ENCODE results near the gene RHOJ. TPM values are rescaled to one million over a fixed set of nuclear protein-coding genes. Genes with fewer than 3 reads are reported as not detected.

Gene RHOJ
- total and polyA plus RNA-seq, 10 of the 15 experiments (the other 5 are each of a cell fraction or from before 2014, with no cell fraction given): not detected

DNA sequence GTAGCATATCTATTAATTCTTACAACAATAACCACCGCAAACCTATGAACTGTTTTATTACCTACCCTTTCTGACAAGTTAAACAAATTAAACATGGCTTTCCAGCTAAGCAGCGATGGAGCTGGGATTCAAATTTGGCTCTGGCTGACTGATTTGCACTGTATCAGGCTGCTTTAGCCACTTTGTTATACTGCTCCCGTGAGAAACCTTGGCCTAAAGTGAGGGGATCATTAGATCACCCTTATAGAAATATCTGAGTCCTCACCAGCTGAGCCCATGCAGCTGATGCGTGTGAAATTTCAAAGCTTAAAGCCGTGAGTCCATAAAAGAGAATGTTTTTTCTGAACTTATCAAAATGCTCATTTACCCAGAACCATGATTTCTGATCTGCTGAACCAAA, 122.6 kb downstream of the RHOJ start:
- ChIA-PET CTCF (no interaction called here), RAD21 (ENCODE audit: unreplicated experiment) (no interaction called here), SMC1A (ENCODE audit: uncharacterized antibody, unreplicated experiment) (no interaction called here), POLR2A (interaction anchor here (0.5 to 0.7 kb wide), 2 partner anchors 12 to 24 kb away, joined by 4 to 5 read pairs; no protein-coding TSS in a partner anchor)
- no peak overlapping the region for H3K9ac ChIP-seq (ENCODE audit: control insufficient read depth, insufficient read depth, low read length)
- no peaks in the 10 kb centered on the region for H3K79me2 ChIP-seq (ENCODE audit: control insufficient read depth, insufficient read depth, low read length)
- TF ChIP-seq SMC3 (IDR thresholded peaks at IDR 0.05; ENCODE audit: borderline replicate concordance, low read length) (no peak), TBL1XR1 (IDR thresholded peaks at IDR 0.05; ENCODE audit: low read depth, low read length) (no peak), JUND (IDR thresholded peaks at IDR 0.05; ENCODE audit: low read depth, low read length) (no peak), ZSCAN29 (IDR thresholded peaks at IDR 0.05) (no peak), HDGF (IDR thresholded peaks at IDR 0.05) (no peak), WRNIP1 (IDR thresholded peaks at IDR 0.05; ENCODE audit: borderline replicate concordance, low read depth, low read length) (no peak), POLR2AphosphoS2 (IDR thresholded peaks at IDR 0.05; ENCODE audit: low read depth, low read length) (no peak), SKIL (IDR thresholded peaks at IDR 0.05; ENCODE audit: low read depth, poor library complexity, severe bottlenecking) (no peak), ZNF207 (IDR thresholded peaks at IDR 0.05; ENCODE audit: borderline replicate concordance) (no peak), ZZZ3 (IDR thresholded peaks at IDR 0.05; ENCODE audit: control insufficient read depth, insufficient read length, low read depth) (no peak), CREB1 (IDR thresholded peaks at IDR 0.05; ENCODE audit: low read depth) (no peak), IKZF1 (conservative IDR thresholded peaks at IDR 0.05) (no peak), USF2 (IDR thresholded peaks at IDR 0.05; ENCODE audit: borderline replicate concordance, low read depth, low read length) (no peak), RB1 (IDR thresholded peaks at IDR 0.05; ENCODE audit: borderline replicate concordance) (no peak), HSF1 (IDR thresholded peaks at IDR 0.05; ENCODE audit: low read depth, low read length) (no peak)
- TF ChIP-seq, protein P1, sequence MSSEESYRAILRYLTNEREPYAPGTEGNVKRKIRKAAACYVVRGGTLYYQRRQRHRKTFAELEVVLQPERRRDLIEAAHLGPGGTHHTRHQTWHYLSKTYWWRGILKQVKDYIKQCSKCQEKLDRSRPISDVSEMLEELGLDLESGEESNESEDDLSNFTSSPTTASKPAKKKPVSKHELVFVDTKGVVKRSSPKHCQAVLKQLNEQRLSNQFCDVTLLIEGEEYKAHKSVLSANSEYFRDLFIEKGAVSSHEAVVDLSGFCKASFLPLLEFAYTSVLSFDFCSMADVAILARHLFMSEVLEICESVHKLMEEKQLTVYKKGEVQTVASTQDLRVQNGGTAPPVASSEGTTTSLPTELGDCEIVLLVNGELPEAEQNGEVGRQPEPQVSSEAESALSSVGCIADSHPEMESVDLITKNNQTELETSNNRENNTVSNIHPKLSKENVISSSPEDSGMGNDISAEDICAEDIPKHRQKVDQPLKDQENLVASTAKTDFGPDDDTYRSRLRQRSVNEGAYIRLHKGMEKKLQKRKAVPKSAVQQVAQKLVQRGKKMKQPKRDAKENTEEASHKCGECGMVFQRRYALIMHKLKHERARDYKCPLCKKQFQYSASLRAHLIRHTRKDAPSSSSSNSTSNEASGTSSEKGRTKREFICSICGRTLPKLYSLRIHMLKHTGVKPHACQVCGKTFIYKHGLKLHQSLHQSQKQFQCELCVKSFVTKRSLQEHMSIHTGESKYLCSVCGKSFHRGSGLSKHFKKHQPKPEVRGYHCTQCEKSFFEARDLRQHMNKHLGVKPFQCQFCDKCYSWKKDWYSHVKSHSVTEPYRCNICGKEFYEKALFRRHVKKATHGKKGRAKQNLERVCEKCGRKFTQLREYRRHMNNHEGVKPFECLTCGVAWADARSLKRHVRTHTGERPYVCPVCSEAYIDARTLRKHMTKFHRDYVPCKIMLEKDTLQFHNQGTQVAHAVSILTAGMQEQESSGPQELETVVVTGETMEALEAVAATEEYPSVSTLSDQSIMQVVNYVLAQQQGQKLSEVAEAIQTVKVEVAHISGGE (CRISPR knock-in tag; IDR thresholded peaks at IDR 0.05): no peak
- in situ Hi-C loops (cut with MboI): no loop called here
- FAIRE-seq (no peak), DNase-seq (ENCODE audit: low read depth, low spot score) (no peak), ATAC-seq (no peak)
- H3K36me3 ChIP-seq (ENCODE audit: control insufficient read depth in 2 of 2, insufficient read depth in 2 of 2, low read length in 1 of 2): no peaks in the 10 kb centered on the region
- H3K4me3 ChIP-seq: no peak overlapping the region
- H4K20me1 ChIP-seq (ENCODE audit: control insufficient read depth, insufficient read depth): no peaks in the 10 kb centered on the region
- intact Hi-C loops (cut with micrococcal nuclease; ENCODE audit: unreplicated experiment): no loop called here
- no peaks in the 10 kb centered on the region for H3K27me3 ChIP-seq (replicated peaks in 1 of 2; ENCODE audit: control insufficient read depth in 2 of 2, insufficient read depth in 2 of 2, low read length in 1 of 2)
- H3K9me3 ChIP-seq (replicated peaks; ENCODE audit: control insufficient read depth, insufficient read depth, low read length): no peaks in the 10 kb centered on the region
- no peaks in the 10 kb centered on the region for H3K4me1 ChIP-seq (ENCODE audit: control insufficient read depth, insufficient read depth, low read length)
- no peak overlapping the region for H3K4me2 ChIP-seq (ENCODE audit: control insufficient read depth, insufficient read depth)
- WGBS (ENCODE audit: insufficient coverage, insufficient replicate concordance, low lambda C conversion rate, missing lambda C conversion rate): 58% methylated on average over 5 of the region's 5 CpGs
- H3K27ac ChIP-seq (ENCODE audit: control insufficient read depth, insufficient read depth): no peak overlapping the region
- BruUV-seq (replicated peaks): no TSS peak
- H2AFZ ChIP-seq (ENCODE audit: control insufficient read depth, low read depth, low read length): no peak overlapping the region
